Fibroblast of lung (primary cell): Measurements from ENCODE around the gene BORCS6. TPM values are rescaled to one million over a fixed set of nuclear protein-coding genes. Genes with fewer than 3 reads are reported as not detected.

Source experiments
- DNase-seq, 2 donors: peaks; one replicate each; pipeline versions ENCODE4 v3.0.0 to v3.0.0-alpha.2; 2010; ENCODE audit warnings: low read depth in 2 of 2
- H2AFZ ChIP-seq: 2 replicates; pipeline ENCODE4 v1.5.1; 2012; ENCODE audit warnings: low read length, control low read depth, inconsistent platforms
- H3K27ac ChIP-seq: 2 replicates; pipeline ENCODE4 v1.5.1; 2011; ENCODE audit warnings: low read length, control low read depth; ENCODE audit not compliant: insufficient read depth
- H3K27me3 ChIP-seq: 2 replicates; pipeline ENCODE4 v1.5.1; 2011; ENCODE audit warnings: mild to moderate bottlenecking, low read length; ENCODE audit not compliant: control insufficient read depth, insufficient read depth
- H3K36me3 ChIP-seq: 2 replicates; pipeline ENCODE4 v1.5.1; 2011; ENCODE audit warnings: low read length; ENCODE audit not compliant: control insufficient read depth, insufficient read depth
- H3K4me1 ChIP-seq: 2 replicates; pipeline ENCODE4 v1.5.1; 2011; ENCODE audit warnings: low read length; ENCODE audit not compliant: control insufficient read depth, insufficient read depth; ENCODE audit errors: extremely low read depth
- H3K4me2 ChIP-seq: 2 replicates; pipeline ENCODE4 v1.5.1; 2011; ENCODE audit warnings: low read length, control low read depth; ENCODE audit not compliant: insufficient read depth; ENCODE audit errors: extremely low read depth
- H3K4me3 ChIP-seq, 4 experiments: fragments of 200-600 bp in 1 of 4; sonication (generic) in 1 of 4; replicated peaks in 1 of 4; 2 replicates each; pipeline ENCODE4 v1.5.1; 2011 to 2016; ENCODE audit warnings: low read length in 4 of 4, low read depth in 3 of 4, mild to moderate bottlenecking in 3 of 4, control low read depth in 2 of 4, inconsistent platforms in 1 of 4, mixed read lengths in 1 of 4; ENCODE audit not compliant: insufficient read depth in 1 of 4; ENCODE audit errors: control extremely low read depth in 1 of 4
- H3K79me2 ChIP-seq: 2 replicates; pipeline ENCODE4 v1.5.1; 2012; ENCODE audit warnings: mild to moderate bottlenecking, low read length, inconsistent platforms; ENCODE audit not compliant: control insufficient read depth, insufficient read depth
- H3K9ac ChIP-seq: 2 replicates; pipeline ENCODE4 v1.5.1; 2011; ENCODE audit warnings: mild to moderate bottlenecking, low read length, control low read depth; ENCODE audit not compliant: insufficient read depth
- H3K9me3 ChIP-seq: 2 replicates; pipeline ENCODE4 v1.5.1; 2012; ENCODE audit warnings: low read depth, low read length; ENCODE audit not compliant: control insufficient read depth, insufficient read depth
- H4K20me1 ChIP-seq: 2 replicates; pipeline ENCODE4 v1.5.1; 2011; ENCODE audit warnings: low read length; ENCODE audit not compliant: control insufficient read depth, insufficient read depth; ENCODE audit errors: extremely low read depth
- EZH2 ChIP-seq: IDR thresholded peaks from 2 replicates; pipeline ENCODE4 v1.5.1; 2012; ENCODE audit warnings: low read length, control low read depth, mild to moderate bottlenecking; ENCODE audit errors: missing control alignments
- polyA plus RNA-seq, 2 donors: library from polyadenylated mRNA; depleted of rRNA in 1 of 2; stranded (reverse) in 1 of 2; unstranded in 1 of 2; fragments of >200 nt; gene quantifications; 2 replicates each; pipeline ENCODE4 v1.2.1, GENCODE V29; 2011 to 2012; ENCODE audit warnings: missing spikeins in 1 of 2
- total RNA-seq: library from RNA; depleted of rRNA; stranded (reverse); fragments of >200 nt; gene quantifications from 2 replicates; pipeline ENCODE4 v1.2.1, GENCODE V29; 2014
- TF ChIP-seq, protein P1 (sequence below), 2 donors: IDR thresholded peaks in 1 of 2; conservative IDR thresholded peaks in 1 of 2; 1 replicate in 1 of 2; 2 replicates in 1 of 2; pipeline ENCODE4 v1.5.1; 2011 to 2012; ENCODE audit warnings: low read length in 2 of 2, control low read depth in 1 of 2, inconsistent platforms in 1 of 2, low read depth in 1 of 2, mild to moderate bottlenecking in 1 of 2

BORCS6 gene
- total and polyA plus RNA-seq, 2 donors (not counting 1 experiment from before 2014, with no cell fraction given) = 2.9 to 11.4 TPM

DNA sequence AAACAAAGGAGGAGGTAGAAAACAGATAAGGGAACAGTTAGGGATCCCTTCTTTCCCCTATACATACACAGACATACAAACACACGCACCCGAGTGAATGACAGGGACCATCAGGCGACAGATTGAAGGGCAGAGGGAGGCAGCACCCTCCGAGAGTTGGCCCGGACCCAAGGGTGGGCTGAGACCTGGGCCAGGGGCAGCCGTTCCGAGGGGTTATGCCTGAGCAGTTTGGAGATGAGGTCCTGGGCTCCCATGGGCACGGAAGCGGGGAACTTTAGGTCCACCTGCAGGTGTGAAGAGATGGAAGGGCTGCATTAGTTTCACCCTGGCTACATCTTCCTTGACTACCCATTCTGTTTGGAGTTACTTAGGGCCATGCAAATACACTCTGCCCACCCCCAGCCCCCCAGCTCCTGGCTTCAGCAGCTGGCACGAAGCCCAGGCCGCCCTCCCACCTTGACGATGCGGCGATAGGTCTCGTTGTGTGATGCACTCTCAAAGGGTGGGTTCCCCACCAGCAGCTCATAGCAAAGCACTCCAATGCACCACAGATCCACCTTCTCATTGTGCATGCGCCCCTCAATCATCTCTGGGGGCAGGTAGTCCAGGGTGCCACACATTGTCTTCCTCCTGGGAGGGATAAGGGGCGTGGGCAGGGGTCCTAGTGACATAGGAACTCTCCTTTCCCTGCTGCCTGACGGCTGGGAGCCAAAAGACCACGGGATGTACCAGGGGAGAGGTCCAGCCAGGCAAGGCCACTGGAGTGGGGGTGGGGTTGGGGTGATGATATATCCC is 15.0 kb upstream of the BORCS6 start:
- Histone ChIP-seq H4K20me1 (no peaks in the 10 kb centered on the region), H3K9me3 (no peaks in the 10 kb centered on the region), H3K4me1 (peaks cover 3% of the 10 kb centered on the region), H3K4me2 (no peak overlapping the region), H3K9ac (no peak overlapping the region), H3K4me3 (no peak overlapping the region), H3K27me3 (no peaks in the 10 kb centered on the region), H3K36me3 (no peaks in the 10 kb centered on the region), H3K79me2 (peaks cover 28% of the 10 kb centered on the region), H3K27ac (no peak overlapping the region), H2AFZ (no peak overlapping the region)
- DNase-seq = no peak
- TF ChIP-seq, protein P1, sequence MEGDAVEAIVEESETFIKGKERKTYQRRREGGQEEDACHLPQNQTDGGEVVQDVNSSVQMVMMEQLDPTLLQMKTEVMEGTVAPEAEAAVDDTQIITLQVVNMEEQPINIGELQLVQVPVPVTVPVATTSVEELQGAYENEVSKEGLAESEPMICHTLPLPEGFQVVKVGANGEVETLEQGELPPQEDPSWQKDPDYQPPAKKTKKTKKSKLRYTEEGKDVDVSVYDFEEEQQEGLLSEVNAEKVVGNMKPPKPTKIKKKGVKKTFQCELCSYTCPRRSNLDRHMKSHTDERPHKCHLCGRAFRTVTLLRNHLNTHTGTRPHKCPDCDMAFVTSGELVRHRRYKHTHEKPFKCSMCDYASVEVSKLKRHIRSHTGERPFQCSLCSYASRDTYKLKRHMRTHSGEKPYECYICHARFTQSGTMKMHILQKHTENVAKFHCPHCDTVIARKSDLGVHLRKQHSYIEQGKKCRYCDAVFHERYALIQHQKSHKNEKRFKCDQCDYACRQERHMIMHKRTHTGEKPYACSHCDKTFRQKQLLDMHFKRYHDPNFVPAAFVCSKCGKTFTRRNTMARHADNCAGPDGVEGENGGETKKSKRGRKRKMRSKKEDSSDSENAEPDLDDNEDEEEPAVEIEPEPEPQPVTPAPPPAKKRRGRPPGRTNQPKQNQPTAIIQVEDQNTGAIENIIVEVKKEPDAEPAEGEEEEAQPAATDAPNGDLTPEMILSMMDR (conservative IDR thresholded peaks at IDR 0.05 in 1 of 2, IDR thresholded peaks at IDR 0.05 in 1 of 2; ENCODE audit: low read depth in 1 of 2, low read length in 2 of 2) = no peak
- TF ChIP-seq EZH2 = no peak

DNA sequence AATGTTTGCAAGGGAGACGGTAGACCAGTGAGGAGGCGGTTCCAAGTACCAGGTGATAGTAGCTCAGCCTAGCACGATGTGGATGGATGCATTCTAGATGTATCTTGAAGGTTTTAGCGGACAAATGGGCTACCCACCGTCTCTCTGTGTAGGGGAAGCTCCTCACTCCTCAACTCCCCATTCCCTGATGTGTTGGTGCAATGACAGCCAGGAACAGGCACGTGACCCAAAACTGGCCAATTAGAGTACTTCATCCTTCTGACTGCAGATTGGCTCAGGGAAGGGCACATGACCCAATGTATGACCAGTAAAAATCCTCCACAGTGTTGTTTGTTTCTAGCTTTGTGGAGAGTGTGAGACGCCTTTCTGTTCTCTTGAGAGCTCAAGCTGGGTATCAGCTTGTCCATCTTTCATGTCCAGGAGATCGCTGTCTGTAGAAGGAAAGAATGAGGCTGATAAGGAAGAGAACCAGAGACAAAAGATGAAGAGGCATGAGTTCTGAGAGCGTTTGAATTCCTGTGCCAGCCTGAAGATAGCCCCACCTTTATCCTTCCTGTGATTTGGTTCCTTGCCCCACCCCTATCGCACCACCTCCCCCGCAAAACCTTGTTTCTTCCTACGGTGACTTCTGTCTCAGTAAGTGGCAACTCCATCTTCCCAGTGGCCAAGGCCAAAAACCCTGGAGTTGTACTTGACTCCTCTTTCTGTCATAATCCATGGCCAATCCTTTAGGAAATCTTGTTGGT is 2.3 kb upstream of the BORCS6 start:
- peak overlapping the region in 3 of 4 experiments; percentile 2 to 61 (median 33) for H3K4me3 ChIP-seq

DNA sequence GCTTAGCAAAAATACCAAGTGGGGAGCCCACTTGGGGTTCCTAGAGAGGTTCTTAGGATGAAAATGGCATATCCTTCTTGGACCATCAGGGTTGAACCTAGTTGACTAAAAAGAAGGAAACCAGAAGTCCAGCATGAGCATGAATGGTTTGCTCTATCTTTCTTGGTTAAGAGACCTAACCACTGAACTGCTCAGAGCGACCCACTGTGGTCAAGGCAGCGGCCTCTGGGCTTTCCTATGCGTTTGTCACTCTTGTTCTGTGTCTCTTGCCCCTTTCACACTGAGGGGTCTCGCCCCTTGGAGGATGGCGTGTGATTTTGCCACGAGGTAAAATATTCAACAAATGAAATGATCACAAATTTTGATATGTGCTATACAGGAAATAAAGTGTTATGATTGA is 526 bp upstream of the BORCS6 start:
- peaks cover 2% of the 10 kb centered on the region for H4K20me1 ChIP-seq
- peak overlapping the region in 3 of 4 experiments; percentile 29 to 84 (median 37) for H3K4me3 ChIP-seq
- peak overlapping the region; percentile 69 for H2AFZ ChIP-seq
- H3K4me2 ChIP-seq = peak overlapping the region; percentile 59
- no peak for DNase-seq
- peak overlapping the region; percentile 59 for H3K27ac ChIP-seq
- no peaks in the 10 kb centered on the region for H3K9me3 ChIP-seq
- H3K9ac ChIP-seq = no peak overlapping the region
- TF ChIP-seq, protein P1 (conservative IDR thresholded peaks at IDR 0.05 in 1 of 2, IDR thresholded peaks at IDR 0.05 in 1 of 2; ENCODE audit: low read depth in 1 of 2, low read length in 2 of 2) = no peak
- TF ChIP-seq EZH2 = no peak
- H3K79me2 ChIP-seq = peaks cover 15% of the 10 kb centered on the region
- H3K36me3 ChIP-seq = no peaks in the 10 kb centered on the region
- H3K4me1 ChIP-seq = peaks cover 13% of the 10 kb centered on the region
- H3K27me3 ChIP-seq = no peaks in the 10 kb centered on the region

More for the DNA sequence above, 2.3 kb upstream of the BORCS6 start:
- TF ChIP-seq EZH2 = no peak
- TF ChIP-seq, protein P1 (conservative IDR thresholded peaks at IDR 0.05 in 1 of 2, IDR thresholded peaks at IDR 0.05 in 1 of 2; ENCODE audit: low read depth in 1 of 2, low read length in 2 of 2) = no peak
- H3K4me2 ChIP-seq = peak overlapping the region; percentile 55
- H3K27ac ChIP-seq = no peak overlapping the region
- peaks cover 16% of the 10 kb centered on the region for H3K4me1 ChIP-seq
- H3K9me3 ChIP-seq = no peaks in the 10 kb centered on the region
- peak; percentile 87 to 93 for DNase-seq
- peaks cover under 1% of the 10 kb centered on the region for H4K20me1 ChIP-seq
- peak overlapping the region; percentile 64 for H2AFZ ChIP-seq
- H3K9ac ChIP-seq = no peak overlapping the region
- H3K27me3 ChIP-seq = no peaks in the 10 kb centered on the region
- peaks cover 15% of the 10 kb centered on the region for H3K79me2 ChIP-seq
- no peaks in the 10 kb centered on the region for H3K36me3 ChIP-seq
